Measurements from ENCODE around the gene DGKH.

GRCh38 chr13:42001580-42001979 is 46.9 kb upstream of the DGKH start:
- no peak for TF ChIP-seq CTCF (IDR thresholded peaks at IDR 0.05; ENCODE audit: poor library complexity, severe bottlenecking)
- no peak for TF ChIP-seq EZH2 (IDR thresholded peaks at IDR 0.05; ENCODE audit: borderline replicate concordance, insufficient read depth, low read length, poor library complexity, severe bottlenecking)
- TF ChIP-seq REST (IDR thresholded peaks at IDR 0.05; ENCODE audit: borderline replicate concordance): no peak
- TF ChIP-seq POLR2AphosphoS5 (IDR thresholded peaks at IDR 0.05): no peak
- no peak for TF ChIP-seq TAF1 (IDR thresholded peaks at IDR 0.05; ENCODE audit: low read depth)
- no peak for TF ChIP-seq EP300 (conservative IDR thresholded peaks at IDR 0.05; ENCODE audit: poor library complexity, severe bottlenecking)

Data from neural cell (in vitro differentiated cells).